ENCODE measurements around the gene NDUFS5.
A peak's percentile ranks its signal among the peaks of the same experiment; 100 is the strongest.
"Not testable (repeated sequence)": the region's sequence is repeated elsewhere in the genome, so short reads cannot be mapped to it uniquely, and the experiment has no call there.

The NDUFS5 gene

DNA sequence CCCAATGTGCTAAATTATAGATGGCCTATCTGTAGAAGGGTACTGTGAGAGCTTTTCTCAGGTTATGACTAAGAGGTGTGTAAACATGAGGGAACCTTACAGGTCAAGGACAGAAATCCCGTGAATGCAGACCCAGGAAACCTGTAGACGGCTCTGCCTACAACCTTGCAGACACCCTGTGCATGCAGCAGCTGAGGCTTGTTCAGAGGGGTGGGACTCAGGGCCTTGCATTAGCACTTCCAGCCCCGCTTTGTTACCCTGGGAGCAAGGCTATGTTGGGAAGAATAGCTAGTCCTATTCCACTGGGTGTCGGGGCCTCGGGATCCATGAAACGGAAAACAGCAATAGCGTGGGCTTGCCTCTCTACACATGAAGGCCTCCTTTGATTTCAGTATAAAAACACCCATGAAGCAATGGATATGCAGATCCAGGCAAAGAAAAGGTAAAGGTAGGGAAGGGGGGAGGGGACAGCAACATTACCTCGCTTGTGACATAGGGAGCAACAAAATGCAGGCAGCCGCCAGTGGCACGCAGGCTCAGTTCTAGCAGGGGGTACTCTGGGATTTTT, 9.5 kb upstream of the NDUFS5 start:
- DNase-seq (ENCODE audit: low read depth) = no peak

DNA sequence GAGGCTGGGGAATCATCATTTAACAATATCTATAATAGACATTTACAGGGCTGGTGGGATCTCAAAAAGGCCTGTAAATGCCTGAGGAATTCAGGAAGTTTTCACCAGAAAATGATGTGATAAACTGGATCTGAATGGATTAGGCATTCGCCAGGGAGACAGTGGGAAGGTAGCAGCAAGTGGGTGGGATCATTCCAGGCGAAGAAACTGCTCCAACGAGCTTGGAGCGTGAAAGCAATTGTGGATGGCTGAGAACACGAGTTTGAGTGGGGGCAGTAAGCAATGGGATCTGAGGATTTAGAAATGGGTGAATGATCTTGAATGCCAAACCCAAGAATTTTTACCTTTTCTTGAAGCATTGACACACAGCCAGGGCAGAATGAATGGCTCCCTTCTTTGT, 8.9 kb upstream of the NDUFS5 start:
- DNase-seq (ENCODE audit: low read depth) = no peak

DNA sequence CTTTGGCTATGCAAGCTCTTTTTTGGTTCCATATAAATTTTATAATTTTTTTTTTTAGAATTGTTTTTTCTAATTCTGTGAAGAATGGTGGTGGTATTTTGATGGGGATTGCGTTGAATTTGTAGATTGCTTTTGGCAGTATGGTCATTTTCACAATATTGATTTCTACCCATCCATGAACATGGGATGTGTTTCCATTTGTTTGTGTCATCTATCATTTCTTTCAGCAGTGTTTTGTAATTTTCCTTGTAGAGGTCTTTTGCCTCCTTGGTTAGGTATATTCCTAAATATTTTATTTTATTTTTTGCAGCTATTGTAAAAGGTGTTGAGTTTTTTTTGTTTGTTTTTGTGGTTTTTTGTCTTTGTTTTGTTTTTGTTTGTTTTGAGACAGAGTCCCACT, 5.7 kb upstream of the NDUFS5 start:
- not testable (repeated sequence) for DNase-seq (ENCODE audit: low read depth)

DNA sequence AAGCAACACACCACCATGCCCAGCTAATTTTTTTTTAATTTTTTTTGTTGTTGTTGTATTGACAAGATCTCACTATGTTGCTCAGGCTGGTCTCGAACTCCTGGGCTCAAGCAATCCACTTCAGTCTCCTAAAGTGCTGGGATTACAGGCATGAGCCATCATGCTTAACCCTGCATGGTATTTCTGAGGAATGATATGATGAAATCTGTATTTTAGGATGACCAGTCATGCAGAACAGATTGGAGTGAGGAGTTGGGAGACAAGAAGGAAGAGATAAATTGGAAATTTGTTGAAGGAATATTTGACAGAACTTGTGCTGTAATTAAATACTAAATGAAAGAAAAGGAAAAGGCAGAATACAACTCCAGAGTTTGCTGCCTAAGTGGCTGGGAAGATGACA, 4.7 kb upstream of the NDUFS5 start:
- DNase-seq (ENCODE audit: low read depth) = no peak

DNA sequence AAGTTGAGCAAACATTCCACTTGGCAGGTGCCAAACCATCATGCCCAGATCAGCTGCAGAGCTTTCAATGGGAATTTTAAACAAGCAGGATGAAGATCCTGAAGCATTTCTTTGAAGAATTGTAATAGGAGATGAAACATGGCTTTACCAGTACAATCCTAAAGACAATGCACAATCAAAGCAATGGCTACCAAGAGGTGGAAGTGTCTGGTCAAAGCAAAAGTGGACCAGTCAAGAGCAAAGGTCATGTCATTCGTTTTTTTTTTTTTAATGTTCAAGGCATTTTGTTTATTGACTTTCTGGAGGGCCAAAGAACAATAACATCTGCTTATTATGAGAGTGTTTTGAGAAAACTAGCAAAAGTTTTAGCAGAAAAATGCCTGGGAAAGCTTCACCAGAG, 3.0 kb upstream of the NDUFS5 start:
- DNase-seq (ENCODE audit: low read depth) = no peak

DNA sequence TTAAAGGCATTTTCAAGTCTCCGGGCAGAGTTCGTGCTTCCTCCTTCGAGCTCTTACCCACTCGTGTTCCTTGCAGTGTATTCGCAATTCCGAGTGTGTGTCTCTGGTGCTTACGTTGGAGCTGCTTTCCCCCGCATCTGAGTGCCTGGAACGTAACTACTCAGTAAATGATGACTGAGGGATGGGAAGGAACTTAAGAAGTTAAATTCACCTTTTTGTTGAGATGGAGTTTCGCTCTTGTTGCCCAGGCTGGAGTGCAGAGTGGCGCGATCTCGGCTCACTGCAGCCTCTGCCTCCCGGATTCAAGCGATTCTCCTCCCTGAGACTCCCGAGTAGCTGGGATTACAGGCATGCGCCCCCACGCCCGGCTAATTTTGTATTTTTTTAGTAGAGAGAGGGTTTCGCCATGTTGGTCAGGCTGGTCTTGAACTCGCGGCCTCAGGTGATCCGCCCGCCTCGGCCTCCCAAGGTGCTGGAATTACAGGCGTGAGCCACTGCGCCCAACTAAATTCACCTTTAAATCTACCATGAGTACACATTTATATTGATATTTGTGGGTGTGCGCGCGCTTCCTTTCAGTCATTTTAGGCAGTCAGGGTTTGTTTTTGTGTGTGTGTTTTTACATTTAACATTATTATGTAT, 837 bp downstream of the NDUFS5 start:
- DNase-seq (ENCODE audit: low read depth) = no peak

DNA sequence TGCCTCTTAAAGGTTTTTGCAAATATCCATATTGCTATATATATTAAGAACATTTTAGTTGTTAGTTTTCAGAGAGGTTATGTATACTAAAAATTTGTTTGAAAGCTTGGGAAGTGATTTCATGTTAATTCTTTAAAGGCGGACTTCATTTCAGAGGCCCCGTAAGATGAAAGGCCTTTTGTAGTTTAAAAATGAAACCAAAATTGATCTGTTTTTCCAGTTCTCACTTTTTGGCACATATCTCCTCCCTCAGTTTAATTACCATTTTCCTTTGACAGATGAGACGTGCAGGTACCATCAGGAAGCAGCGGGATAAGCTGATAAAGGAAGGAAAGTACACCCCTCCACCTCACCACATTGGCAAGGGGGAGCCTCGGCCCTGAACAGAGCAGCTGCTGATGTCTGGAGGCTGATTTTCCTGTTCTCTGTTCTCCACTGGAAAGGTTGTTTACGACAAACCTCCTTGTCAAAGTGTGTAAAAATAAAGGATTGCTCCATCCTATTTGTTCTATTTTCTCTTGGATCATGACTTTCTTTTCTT, 8.0 kb downstream of the NDUFS5 start:
- DNase-seq (ENCODE audit: low read depth) = no peak

DNA sequence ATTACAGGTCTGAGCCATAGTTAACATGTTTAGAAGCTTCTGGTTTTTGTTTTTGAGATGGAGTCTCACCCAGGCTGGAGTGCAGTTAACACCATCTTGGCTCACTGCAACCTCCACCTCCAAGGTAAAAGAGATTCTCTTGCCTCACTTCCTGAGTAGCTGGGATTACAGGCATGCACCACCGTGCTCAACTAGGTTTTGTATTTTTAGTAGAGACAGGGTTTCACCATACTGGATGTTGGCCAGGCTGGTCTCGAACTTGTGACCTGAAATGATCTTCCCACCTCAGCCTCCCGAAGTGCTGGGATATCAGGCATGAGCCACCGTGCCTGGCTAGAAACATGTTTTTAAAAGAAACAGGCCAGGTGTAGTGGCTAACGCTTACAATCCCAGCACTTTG, 10.5 kb downstream of the NDUFS5 start:
- no peak for DNase-seq (ENCODE audit: low read depth)

DNA sequence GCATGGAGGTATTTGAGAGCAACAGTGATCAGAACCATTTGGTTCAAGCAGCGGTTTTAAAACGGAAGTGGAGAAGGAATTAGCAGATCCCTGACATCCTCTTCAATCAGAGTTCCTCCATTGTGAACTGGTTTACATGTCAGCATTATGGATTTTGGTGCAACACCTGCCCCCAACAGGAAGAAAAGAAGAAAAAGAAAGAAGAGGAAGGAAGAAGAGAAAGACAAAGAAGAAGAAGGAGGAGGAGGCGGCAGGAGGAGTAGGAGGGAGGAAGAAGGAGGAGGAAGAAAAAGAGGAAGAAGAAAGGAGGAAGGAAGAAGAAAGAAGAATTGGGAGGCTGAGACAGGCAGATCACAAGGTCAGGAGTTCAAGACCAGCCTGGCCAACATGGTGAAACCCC, 17.4 kb downstream of the NDUFS5 start:
- no peak for DNase-seq (ENCODE audit: low read depth)

DNA sequence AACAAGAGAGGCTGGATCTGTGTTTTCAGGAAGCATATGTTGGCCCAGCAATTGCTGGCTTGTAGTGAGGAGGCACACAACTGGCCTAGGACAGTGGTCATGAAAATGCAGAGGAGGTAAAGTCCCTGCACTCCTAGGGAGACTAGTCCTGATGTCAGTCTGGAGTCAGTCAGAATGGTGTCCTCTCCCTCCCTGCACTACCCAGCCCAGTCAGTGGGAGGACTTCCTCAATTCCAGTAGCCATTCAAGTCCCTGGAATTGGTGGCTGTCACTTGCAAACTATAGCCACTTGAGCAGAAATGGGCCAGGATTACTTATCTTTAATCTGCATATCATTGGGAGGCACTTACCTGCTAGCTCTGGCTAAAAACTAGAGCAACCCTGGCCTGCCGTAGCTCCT, 18.6 kb downstream of the NDUFS5 start:
- no peak for DNase-seq (ENCODE audit: low read depth)

DNA sequence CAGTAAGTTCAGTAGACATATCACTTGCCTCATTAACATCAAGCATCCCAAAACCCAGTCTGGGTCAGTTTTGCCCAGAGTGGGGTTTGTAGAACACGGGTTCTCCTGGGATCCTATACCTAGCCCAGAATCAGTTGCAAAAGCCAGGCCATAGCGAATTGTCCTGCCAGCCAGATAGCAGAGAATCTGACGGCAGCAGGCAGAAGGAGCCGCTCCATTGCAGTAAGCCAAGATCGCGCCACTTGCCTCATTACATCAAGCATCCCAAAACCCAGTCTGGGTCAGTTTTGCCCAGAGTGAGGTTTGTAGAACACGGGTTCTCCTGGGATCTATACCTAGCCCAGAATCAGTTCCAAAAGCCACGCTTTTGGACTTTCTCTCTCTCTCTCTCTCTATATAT, 19.1 kb downstream of the NDUFS5 start:
- DNase-seq (ENCODE audit: low read depth) = no peak

DNA sequence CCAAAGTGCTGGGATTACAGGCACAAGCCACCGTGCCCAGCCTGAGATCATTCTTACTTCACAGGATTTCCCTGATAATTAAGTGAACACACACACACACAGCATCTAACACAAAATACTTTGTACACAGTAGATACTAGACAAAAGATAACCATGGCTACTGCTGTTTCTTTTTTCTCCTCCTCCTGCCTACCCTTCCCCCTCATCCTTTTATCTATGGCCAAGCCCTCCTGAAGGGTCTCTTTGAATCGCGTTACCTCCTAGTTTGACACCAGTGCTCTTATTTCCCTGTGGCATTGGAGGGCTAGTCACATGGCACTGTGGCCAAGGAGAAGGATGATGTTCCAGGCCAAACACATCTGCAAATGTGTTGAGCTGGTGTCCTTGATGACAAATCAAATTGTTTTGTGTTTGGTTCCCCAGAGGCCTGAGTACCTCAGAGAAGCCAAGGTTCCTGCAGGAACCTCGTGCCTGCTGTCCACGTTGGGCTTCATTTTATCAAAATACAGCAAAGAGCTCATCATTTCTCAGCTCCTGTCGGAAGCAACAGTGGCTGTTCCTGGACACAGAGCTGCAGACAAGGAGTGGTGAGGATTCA, 20.6 kb downstream of the NDUFS5 start:
- no peak for DNase-seq (ENCODE audit: low read depth)

DNA sequence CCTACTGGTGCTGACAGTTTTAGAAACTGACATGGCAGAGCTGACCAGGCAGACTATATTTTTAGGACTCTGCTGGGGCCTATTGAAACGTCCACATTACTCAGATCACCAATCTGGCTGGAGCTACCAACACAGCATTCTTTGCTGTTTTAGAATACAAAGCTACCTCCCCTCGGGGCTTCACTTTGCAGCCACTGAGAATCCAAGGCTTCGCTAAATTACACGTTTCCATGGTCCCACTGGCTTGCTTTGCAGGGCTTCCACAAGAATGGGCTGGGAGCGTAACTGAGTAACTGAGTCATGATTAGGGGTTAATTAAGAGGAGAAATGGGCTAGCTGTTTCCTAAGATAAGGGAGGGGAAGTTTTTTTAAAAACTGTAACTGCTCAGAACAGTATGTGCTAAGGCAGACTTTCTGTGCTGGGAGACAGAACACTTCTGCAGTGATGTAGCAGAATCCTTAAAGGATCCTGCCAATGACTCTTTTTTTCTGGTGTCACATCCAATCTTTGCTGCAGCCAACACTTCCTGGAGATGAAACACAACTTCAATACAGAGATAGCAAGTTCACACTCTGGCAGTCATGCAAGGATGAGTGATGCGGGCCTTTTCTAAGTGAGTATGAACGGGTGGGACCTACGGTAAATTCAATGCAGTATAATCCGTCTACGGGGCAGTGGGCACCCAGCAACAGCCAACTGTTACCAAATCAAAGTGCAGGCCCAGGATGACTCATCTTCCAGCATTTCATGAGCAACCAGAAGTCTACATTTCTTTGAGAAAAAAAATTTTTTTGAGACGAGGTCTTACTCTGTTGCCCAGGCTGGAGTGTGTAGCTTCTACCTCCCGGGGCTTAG, 21.5 kb downstream of the NDUFS5 start:
- DNase-seq (ENCODE audit: low read depth) = peak; percentile 77

DNA sequence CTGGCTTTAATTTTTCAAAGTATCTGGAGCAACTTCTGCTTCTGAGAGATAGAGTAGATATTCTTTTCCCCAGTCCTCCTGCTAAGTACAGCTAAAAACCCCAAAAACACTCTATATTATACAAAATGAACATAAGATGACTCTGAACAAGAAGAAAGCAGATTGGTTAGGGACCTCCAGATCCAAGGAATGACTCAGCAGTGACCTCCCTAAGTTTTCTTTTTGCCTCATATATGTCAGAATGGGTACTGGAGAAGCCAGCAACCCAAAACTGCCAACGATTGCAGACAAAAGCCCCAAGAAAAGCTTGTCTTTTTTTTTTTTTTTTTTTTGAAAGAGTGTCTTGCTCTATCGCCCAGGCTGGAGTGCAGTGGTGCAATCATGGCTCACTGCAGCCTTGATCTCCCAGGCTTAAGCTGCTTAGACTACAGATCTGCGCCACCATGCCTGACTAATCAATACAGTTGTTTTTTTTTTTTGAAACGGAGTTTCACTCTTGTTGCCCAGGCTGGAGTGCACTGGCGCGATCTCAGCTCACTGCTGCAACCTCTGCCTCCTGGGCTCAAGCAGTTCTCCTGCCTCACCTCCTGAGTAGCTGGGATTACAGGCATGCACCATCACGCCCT, 22.7 kb downstream of the NDUFS5 start:
- DNase-seq (ENCODE audit: low read depth) = no peak

DNA sequence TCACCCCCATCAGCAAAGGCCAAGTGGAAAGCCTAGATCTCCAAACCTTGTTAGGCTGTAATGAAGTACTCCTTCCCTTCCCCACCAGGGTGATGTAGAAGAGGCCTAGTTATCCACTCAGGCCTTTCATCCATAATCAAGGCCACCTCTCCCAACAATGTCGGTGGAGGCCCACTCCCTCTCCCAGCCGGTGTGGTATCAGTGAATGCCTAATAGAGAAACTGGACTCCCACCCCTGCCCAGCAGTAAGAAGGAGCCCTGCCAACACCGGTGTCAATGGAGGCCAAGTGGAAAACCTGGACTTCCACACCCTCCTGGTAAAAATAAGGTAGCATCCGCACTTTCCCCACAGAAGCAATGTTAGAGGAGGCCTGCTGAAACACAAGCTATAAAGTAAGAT, 23.9 kb downstream of the NDUFS5 start:
- DNase-seq (ENCODE audit: low read depth) = no peak

DNA sequence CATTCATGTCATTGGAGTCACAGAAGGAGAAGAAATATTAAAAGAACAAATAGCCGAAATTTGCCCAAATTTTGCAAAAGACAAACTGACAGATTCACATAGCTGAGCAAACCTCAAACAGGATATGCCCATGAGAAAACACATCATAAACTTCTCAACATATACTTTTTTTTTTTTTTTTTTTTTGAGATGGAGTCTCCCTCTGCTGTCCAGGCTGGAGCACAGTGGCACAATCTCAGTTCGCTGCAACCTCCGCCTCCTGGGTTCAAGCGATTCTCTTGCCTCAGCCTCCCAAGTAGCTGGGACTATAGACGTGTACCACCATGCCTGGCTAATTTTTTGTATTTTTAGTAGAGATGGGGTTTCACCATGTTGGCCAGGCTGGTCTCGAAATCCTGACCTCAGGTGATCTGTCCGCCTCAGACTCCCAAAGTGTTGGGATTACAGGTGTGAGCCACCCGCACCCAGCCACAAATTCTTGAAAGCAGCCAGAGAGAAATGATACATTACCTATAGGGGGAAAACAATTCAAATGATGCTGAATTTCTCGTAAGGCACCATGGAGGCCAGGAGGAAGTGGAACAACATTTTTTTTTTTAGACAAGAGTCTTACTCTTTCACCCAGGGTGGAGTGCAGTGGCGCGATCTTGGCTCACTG, 25.2 kb downstream of the NDUFS5 start:
- peak; percentile 23 for DNase-seq (ENCODE audit: low read depth)

DNA sequence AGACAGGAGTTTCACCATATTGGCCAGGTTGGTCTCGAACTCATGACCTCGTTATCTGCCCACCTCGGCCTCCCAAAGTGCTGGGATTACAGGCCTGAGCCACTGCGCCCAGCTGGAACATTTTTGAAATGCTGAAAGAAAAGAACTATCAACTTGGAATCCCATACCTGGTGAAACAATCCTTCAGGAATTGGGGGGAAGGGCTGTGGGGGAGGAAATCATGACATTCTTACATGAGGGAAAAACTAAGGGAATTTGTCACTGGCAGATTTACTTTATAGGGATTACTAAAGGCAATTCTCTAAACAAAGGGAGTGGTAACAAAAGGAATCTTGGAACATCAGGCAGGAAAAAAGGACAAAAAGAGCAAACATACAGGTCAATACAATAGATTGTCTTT, 25.8 kb downstream of the NDUFS5 start:
- DNase-seq (ENCODE audit: low read depth) = no peak

DNA sequence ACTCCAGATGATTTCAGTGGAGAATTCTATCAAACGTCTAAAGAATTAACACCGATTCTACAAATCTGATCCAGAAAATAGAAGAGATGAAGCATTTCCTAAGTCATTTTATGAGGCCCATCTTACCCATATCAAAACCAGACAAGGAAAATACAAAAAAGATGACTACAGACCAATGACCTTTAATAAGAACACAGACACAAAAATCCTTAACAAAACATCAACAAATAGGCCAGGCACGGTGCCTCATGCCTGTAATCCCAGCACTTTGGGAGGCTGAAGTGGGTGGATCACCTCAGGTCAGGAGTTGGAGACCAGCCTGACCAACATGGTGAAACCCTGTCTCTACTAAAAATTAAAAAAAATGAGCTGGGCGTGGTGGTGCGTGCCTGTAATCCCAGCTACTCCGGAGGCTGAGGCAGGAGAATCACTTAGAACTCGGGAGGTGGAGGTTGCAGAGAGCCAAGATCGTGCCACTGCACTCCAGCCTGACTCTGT, 29.1 kb downstream of the NDUFS5 start:
- not testable (repeated sequence) for DNase-seq (ENCODE audit: low read depth)

DNA sequence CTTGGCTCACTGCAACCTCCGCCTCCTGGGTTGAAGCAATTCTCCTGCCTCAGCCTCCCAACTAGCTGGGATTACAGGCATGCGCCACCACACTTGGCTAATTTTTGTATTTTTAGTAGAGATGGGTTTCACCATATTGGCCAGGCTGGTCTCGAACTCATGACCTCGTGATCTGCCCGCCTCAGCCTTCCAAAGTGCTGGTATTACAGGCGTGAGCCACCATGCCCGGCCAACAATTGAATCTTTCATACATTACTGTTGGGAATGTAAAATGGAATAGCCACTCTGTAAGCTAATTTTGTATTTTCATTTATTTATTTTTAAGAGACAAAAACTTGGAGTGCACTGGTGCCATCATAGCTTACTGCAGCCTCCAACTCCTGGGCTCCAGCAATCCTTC, 35.4 kb downstream of the NDUFS5 start:
- DNase-seq (ENCODE audit: low read depth) = not testable (repeated sequence)

DNA sequence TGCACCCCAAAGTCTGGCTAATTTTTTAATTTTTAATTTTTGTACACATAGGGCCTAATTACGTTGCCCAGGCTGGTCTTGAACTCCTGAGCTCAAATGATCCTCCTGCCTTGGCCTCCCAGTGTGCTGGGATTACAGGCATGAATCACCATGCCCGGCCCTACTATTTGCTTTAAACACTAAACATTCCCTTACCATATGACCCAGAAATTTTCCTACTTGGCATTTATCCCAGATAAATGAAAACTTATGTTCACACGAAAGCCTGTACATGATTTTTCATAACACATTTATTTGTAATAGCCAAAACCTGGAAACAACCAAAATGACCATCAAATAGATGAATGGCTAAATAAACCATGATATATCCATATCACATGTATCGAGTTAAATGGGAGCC, 35.8 kb downstream of the NDUFS5 start:
- DNase-seq (ENCODE audit: low read depth) = peak; percentile 8

DNA sequence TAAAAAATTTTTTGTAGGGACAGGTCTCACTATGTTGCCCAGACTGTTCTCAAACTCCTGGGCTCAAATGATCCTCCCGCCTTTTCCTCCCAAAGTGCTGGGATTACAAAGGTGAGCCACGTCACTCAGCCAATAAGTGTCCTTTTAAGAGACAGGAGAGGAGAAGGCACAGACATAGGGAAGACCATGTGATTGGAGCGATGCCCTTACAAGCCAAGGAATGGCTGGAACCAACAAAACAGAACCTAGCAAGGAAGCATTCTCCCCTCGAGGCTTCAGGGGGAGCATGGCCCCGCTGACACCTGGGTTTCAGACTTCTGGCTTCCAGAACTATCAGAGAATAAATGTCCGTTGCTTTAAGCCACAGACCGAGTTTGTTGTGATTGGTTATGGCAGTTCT, 37.0 kb downstream of the NDUFS5 start:
- no peak for DNase-seq (ENCODE audit: low read depth)

DNA sequence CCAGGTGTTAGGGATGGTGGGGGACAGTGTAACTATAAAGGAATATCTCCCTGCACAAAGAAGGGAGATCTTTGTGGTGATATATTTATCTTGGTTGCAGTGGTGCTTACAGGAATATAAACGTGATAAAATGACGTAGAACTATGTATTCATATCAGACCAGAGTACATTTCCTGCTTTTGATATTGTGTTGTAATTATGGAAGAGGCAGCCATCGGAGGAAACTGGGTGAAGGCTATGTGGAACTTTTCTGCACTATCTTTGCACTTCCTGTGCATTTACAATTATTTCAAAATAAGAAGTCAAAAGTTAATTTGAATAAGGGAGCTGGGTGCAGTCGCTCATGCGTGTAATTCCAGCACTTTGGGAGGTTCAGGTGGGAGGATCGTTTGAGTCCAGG, 37.6 kb downstream of the NDUFS5 start:
- no peak for DNase-seq (ENCODE audit: low read depth)

Measured in ELR (cell line).